H9 (cell line): ENCODE results near the gene TRIM22. TPM values are rescaled to one million over a fixed set of nuclear protein-coding genes. Genes with fewer than 3 reads are reported as not detected.

Source experiments
- DNase-seq: peaks from one replicate; pipeline ENCODE4 v3.0.0-alpha.2; 2017
- H2AFZ ChIP-seq: one replicate; pipeline ENCODE4 v1.6.1; 2013; ENCODE audit warnings: mild to moderate bottlenecking, low read length, control low read depth, moderate library complexity
- H2AK5ac ChIP-seq: 2 replicates; pipeline ENCODE4 v1.6.1; 2013; ENCODE audit warnings: low read length, control low read depth, mixed read lengths; ENCODE audit not compliant: insufficient read length
- H2BK120ac ChIP-seq: one replicate; pipeline ENCODE4 v1.6.1; 2013; ENCODE audit warnings: low read depth, mild to moderate bottlenecking, low read length, control low read depth, inconsistent platforms; ENCODE audit not compliant: poor library complexity, severe bottlenecking
- H2BK12ac ChIP-seq: 2 replicates; pipeline ENCODE4 v1.6.1; 2013; ENCODE audit warnings: low read length, control low read depth, mixed read lengths, low read depth; ENCODE audit not compliant: insufficient read length
- H2BK15ac ChIP-seq: 2 replicates; pipeline ENCODE4 v1.6.1; 2013; ENCODE audit warnings: low read depth, low read length, control low read depth
- H2BK20ac ChIP-seq: one replicate; pipeline ENCODE4 v1.6.1; 2013; ENCODE audit warnings: low read depth, mild to moderate bottlenecking, low read length, control low read depth, inconsistent platforms; ENCODE audit not compliant: poor library complexity, severe bottlenecking
- H2BK5ac ChIP-seq: 2 replicates; pipeline ENCODE4 v1.6.1; 2013; ENCODE audit warnings: low read length, control low read depth, mixed read lengths; ENCODE audit not compliant: insufficient read length
- H3K14ac ChIP-seq: 2 replicates; pipeline ENCODE4 v1.6.1; 2013; ENCODE audit warnings: low read length, control low read depth; ENCODE audit not compliant: insufficient read depth
- H3K18ac ChIP-seq: 2 replicates; pipeline ENCODE4 v1.6.1; 2013; ENCODE audit warnings: low read depth, mild to moderate bottlenecking, mixed read lengths, low read length, control low read depth; ENCODE audit not compliant: insufficient read length
- H3K23ac ChIP-seq: 2 replicates; pipeline ENCODE4 v1.6.1; 2013; ENCODE audit warnings: low read length, control low read depth, mixed read lengths, low read depth; ENCODE audit not compliant: insufficient read length
- H3K23me2 ChIP-seq: 2 replicates; pipeline ENCODE4 v1.6.1; 2013; ENCODE audit warnings: low read depth, mild to moderate bottlenecking, mixed read lengths, low read length, control low read depth; ENCODE audit not compliant: insufficient read length, poor library complexity, severe bottlenecking
- H3K27ac ChIP-seq: 2 replicates; pipeline ENCODE4 v1.5.1; 2013; ENCODE audit warnings: low read length, control low read depth, mixed read lengths, low read depth; ENCODE audit not compliant: insufficient read length
- H3K27me3 ChIP-seq: 2 replicates; pipeline ENCODE4 v1.6.1; 2013; ENCODE audit warnings: low read length, control low read depth, inconsistent platforms; ENCODE audit not compliant: insufficient read depth
- H3K4ac ChIP-seq: 2 replicates; pipeline ENCODE4 v1.6.1; 2013; ENCODE audit warnings: low read depth, mild to moderate bottlenecking, control low read depth, inconsistent platforms, low read length, moderate library complexity
- H3K4me1 ChIP-seq: 2 replicates; pipeline ENCODE4 v1.6.1; 2013; ENCODE audit warnings: low read length, control low read depth, inconsistent platforms; ENCODE audit not compliant: insufficient read depth
- H3K4me2 ChIP-seq: 2 replicates; pipeline ENCODE4 v1.6.1; 2013; ENCODE audit warnings: low read length, control low read depth, mixed read lengths; ENCODE audit not compliant: insufficient read length, insufficient read depth
- H3K56ac ChIP-seq: 2 replicates; pipeline ENCODE4 v1.6.1; 2013; ENCODE audit warnings: low read depth, mild to moderate bottlenecking, mixed read lengths, low read length, control low read depth; ENCODE audit not compliant: insufficient read length
- H3K79me1 ChIP-seq: 2 replicates; pipeline ENCODE4 v1.6.1; 2013; ENCODE audit warnings: low read depth, mild to moderate bottlenecking, moderate library complexity, low read length, control low read depth, inconsistent platforms; ENCODE audit not compliant: insufficient read depth, poor library complexity, severe bottlenecking
- H3K79me2 ChIP-seq: 2 replicates; pipeline ENCODE4 v1.6.1; 2013; ENCODE audit warnings: low read length, control low read depth, inconsistent platforms; ENCODE audit not compliant: insufficient read depth
- H3K9ac ChIP-seq: 2 replicates; pipeline ENCODE4 v1.6.1; 2013; ENCODE audit warnings: low read length, control low read depth, mixed read lengths; ENCODE audit not compliant: insufficient read length; ENCODE audit errors: extremely low read depth
- H3K9me3 ChIP-seq: one replicate; pipeline ENCODE4 v1.6.1; 2013; ENCODE audit warnings: low read depth, low read length, inconsistent platforms; ENCODE audit not compliant: control insufficient read depth
- H3T11ph ChIP-seq: one replicate; pipeline ENCODE4 v1.6.1; 2013; ENCODE audit warnings: mild to moderate bottlenecking, low read length, control low read depth, inconsistent platforms
- H4K20me1 ChIP-seq: one replicate; pipeline ENCODE4 v1.6.1; 2013; ENCODE audit not compliant: control insufficient read depth, insufficient read length, insufficient read depth
- H4K5ac ChIP-seq: 2 replicates; pipeline ENCODE4 v1.6.1; 2013; ENCODE audit warnings: low read depth, mild to moderate bottlenecking, mixed read lengths, low read length, control low read depth; ENCODE audit not compliant: insufficient read length
- H4K8ac ChIP-seq: replicated peaks from 2 replicates; pipeline ENCODE4 v1.6.1; 2013; ENCODE audit warnings: low read length, control low read depth, mixed read lengths, low read depth; ENCODE audit not compliant: insufficient read length
- H4K91ac ChIP-seq: 2 replicates; pipeline ENCODE4 v1.6.1; 2013; ENCODE audit warnings: low read depth, mild to moderate bottlenecking, moderate library complexity, mixed read lengths, low read length, control low read depth; ENCODE audit not compliant: insufficient read length
- H3K27ac Mint-ChIP-seq, 3 experiments: 2 replicates in 2 of 3; 3 replicates in 1 of 3; pipeline ENCODE4 v1.8.0; 2020 to 2021; ENCODE audit warnings: mixed read lengths in 3 of 3, mild to moderate bottlenecking in 1 of 3, moderate library complexity in 1 of 3
- H3K27me3 Mint-ChIP-seq: 2 replicates; pipeline ENCODE4 v1.8.0; 2021; ENCODE audit warnings: low read depth, mild to moderate bottlenecking, moderate library complexity, mixed read lengths
- H3K36me3 Mint-ChIP-seq, 3 experiments: 2 replicates in 2 of 3; 3 replicates in 1 of 3; pipeline ENCODE4 v1.8.0; 2020 to 2021; ENCODE audit warnings: low read depth in 3 of 3, mixed read lengths in 3 of 3; ENCODE audit not compliant: insufficient read depth in 1 of 3
- H3K4me1 Mint-ChIP-seq, 2 experiments: 2 replicates each; pipeline ENCODE4 v1.8.0; 2020; ENCODE audit warnings: mixed read lengths in 2 of 2
- H3K4me3 Mint-ChIP-seq, 2 experiments: 2 replicates in 1 of 2; 3 replicates in 1 of 2; pipeline ENCODE4 v1.8.0; 2020 to 2021; ENCODE audit warnings: mild to moderate bottlenecking in 2 of 2, mixed read lengths in 2 of 2, moderate library complexity in 1 of 2
- H3K9me3 Mint-ChIP-seq, 2 experiments: 2 replicates in 1 of 2; 3 replicates in 1 of 2; pipeline ENCODE4 v1.8.0; 2020; ENCODE audit warnings: mild to moderate bottlenecking in 2 of 2, mixed read lengths in 2 of 2, moderate library complexity in 1 of 2
- CTCF ChIP-seq: fragments of 200-600 bp; sonication (generic); conservative IDR thresholded peaks from 3 replicates; pipeline ENCODE4 v1.8.0; 2021; ENCODE audit warnings: antibody characterized with exemption, mild to moderate bottlenecking
- WGBS: extraction: QIAGEN DNeasy Blood & Tissue Kit; methylation state at CpG from one replicate; pipeline ENCODE4 v1.1.7; 2013; ENCODE audit warnings: missing lambda C conversion rate, low lambda C conversion rate, mixed read lengths; ENCODE audit not compliant: insufficient read length; ENCODE audit errors: extremely low coverage; 5-methylcytosine and 5-hydroxymethylcytosine counted together
- total RNA-seq: library from RNA; stranded (reverse); gene quantifications from 2 replicates; pipeline ENCODE4 v1.2.1, GENCODE V29; 2021

Gene TRIM22
- total RNA-seq, 1 experiment from 2014 or later = 78.6 TPM

- Histone ChIP-seq H2BK12ac (no peak overlapping the region), H4K91ac (no peak overlapping the region), H4K20me1 (no peaks in the 10 kb centered on the region), H3K4me1 (no peaks in the 10 kb centered on the region), H3K23me2 (no peaks in the 10 kb centered on the region), H3K79me1 (no peaks in the 10 kb centered on the region), H2AK5ac (no peak overlapping the region), H3K27ac (no peak overlapping the region), H3K9me3 (no peaks in the 10 kb centered on the region), H3K4me2 (no peak overlapping the region), H4K8ac (no peak overlapping the region), H2BK120ac (no peak overlapping the region), H2BK15ac (no peak overlapping the region), H3K56ac (no peak overlapping the region), H2AFZ (no peak overlapping the region), H3K4ac (no peak overlapping the region), H3K18ac (no peak overlapping the region), H3K9ac (no peak overlapping the region), H3K79me2 (no peaks in the 10 kb centered on the region), H2BK5ac (no peak overlapping the region), H3K23ac (no peak overlapping the region), H3K14ac (no peak overlapping the region), H3T11ph (no peak overlapping the region), H4K5ac (no peak overlapping the region), H2BK20ac (no peak overlapping the region), H3K27me3 (no peaks in the 10 kb centered on the region)
- no peak overlapping the region for H3K4me3 Mint-ChIP-seq
- H3K36me3 Mint-ChIP-seq = peaks cover 2 to 46% (median 5%) of the 10 kb centered on the region in 3 experiments; a peak in 6 of 7 replicates
- H3K4me1 Mint-ChIP-seq = no peaks in the 10 kb centered on the region
- DNase-seq = no peak
- WGBS = no CpG with 5 or more reads among the region's 6 CpGs
- no peak overlapping the region for H3K27ac Mint-ChIP-seq
- H3K9me3 Mint-ChIP-seq = no peaks in the 10 kb centered on the region
- no peak for TF ChIP-seq CTCF
- H3K27me3 Mint-ChIP-seq = no peaks in the 10 kb centered on the region
Measured at GRCh38 chr11:5666402-5666793, 23.2 kb upstream of the TRIM22 start.
